Endometrial microvascular endothelial cells (primary cell): ENCODE data around the gene AFF3. TPM values are rescaled to one million over a fixed set of nuclear protein-coding genes. Genes with fewer than 3 reads are reported as not detected.

ENCODE experiments used
- in situ Hi-C: cut with HindIII; loops from 2 replicates; pipeline ENCODE4 v1.10.0; 2017; ENCODE audit warnings: low sequenced_read_pairs, low pct_unique_long_range_greater_than_20kb; ENCODE audit errors: inconsistent ontology term
- total RNA-seq: library from RNA; depleted of rRNA; stranded (reverse); fragments of >200 nt; gene quantifications from one replicate; pipeline ENCODE4 v1.2.3, GENCODE V29; 2015; ENCODE audit errors: inconsistent ontology term

Gene AFF3
- total RNA-seq, 1 donor from 2014 or later = 19.5 TPM

DNA sequence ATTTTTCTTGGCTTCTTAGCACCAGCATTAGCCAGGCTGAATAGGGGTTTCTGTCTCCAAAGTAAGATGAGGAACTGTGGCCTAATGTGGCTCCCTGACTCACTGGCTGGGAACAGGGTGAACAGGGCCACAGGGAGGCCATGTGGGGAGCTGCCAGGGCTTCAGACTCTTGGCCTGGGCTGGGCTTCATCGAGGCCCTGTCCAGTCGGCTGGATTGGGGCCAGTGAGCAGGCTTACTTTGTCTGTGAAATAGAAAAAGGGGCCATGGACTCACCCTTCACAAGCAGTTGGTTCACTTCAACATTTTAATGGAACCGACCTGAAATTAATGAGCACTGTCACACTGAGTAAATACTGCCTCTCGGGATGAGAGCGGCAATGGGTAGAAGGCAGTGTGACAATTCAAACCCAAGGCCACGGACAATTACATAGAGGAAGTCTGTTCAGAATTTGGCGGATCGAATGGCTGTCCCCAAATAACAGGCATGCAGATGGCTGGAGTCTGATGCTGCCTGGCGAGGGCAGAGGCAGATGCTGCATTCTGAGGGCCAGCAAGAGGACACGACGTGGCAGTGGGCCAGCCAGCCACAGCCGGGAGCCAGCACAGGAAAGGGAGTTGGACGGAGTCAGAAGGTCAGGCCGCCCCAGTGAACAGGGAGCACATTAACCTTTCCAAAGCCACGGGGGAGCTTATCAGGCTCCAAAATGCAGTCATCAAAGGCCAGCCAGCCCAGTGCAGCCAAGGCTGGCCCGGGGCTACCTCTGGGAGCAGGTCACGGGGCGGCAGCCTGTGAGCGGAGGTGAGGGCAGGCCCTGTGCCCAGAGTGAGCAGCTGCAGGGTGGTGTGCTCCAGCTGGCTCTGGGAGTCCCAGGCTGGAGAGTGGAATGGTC lies 506.0 kb downstream of the AFF3 start:
- in situ Hi-C loops = no loop called here

GRCh38 chr2:99635710-99636109 lies 506.7 kb downstream of the AFF3 start:
- in situ Hi-C loops = no loop called here

- in situ Hi-C loops = no loop called here
Observed at GRCh38 chr2:99634234-99634633, 508.2 kb downstream of the AFF3 start.

DNA sequence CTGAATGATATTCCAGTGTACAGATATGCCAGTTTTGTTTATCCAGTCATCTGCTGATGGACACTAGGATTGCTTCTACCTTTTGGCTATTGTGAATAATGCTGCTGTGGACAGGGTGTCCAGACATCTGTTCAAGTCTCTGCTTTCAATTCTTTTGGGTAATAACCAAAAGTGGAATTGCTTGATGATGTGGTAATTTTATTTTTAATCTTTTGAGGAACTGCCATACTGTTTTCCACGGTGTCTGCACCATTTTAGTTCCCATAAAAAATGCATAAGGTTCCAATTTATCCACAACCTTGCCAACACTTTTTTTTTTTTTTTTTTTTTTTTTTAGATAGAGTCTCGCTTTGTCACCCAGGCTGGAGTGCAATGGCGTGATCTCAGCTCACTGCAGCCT lies 510.7 kb downstream of the AFF3 start:
- in situ Hi-C loops = no loop called here

GRCh38 chr2:99629320-99629719 lies 513.1 kb downstream of the AFF3 start:
- in situ Hi-C loops = no loop called here

DNA sequence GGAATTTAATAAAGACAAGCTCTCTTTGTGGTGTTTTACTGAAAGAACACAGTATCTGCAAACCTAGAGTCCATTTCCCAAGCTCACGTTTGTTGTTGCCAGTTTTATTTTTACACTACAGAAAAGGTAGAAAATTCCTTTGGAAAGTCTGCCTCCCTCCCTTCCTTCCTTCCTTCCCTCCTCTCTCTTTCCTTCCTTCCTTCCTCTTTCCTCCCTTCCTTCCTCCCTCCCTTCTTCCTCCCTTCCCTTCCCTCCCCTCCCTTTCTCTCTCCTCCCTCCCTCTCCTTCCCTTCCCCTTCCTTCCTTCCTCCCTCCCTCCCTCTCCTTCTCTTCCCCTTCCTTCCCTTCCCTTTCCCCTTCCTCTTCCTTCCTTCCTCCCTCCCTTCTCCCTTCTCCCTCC lies 516.2 kb downstream of the AFF3 start:
- in situ Hi-C loops = no loop called here

DNA sequence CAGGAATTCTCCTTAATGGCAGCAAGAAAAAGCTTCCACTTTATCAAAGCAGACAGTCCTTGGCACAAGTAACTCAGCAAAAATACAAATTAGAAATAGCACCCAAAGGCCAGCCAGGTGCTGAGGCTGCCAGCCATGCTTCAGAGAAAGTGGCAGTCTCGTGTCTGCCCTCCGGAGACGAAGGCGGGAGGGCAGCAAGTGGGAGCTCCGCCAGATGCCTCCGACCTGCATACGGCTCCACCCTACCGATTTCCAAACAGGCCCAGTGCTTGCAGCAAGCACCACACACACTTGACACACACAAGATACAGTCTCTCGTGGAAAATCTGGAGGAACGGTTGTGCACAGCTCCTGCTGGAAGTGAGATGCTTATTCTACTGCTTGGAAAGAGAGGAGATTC lies 517.7 kb downstream of the AFF3 start:
- in situ Hi-C loops = no loop called here

DNA sequence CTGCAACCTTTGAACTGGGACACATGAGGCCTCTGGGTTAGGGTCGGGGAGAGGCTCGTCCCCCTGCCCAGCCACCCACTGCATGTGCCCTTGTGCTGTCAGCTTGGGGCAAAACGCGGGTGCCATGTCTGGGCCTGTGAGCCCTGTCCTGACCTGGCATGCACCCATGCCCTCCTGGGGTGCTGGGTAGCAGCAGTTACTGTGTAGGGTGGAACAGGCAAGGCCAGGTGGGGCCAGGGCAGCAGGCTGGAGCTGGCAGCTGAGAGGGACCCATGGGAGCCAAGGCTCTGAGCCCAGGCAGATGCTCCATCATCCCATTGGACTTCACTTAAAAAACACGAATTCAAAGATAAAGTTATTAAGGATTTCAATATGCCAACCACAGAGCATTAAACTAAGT lies 518.8 kb downstream of the AFF3 start:
- in situ Hi-C loops = no loop called here

- in situ Hi-C loops = no loop called here
Observed at GRCh38 chr2:99623035-99623434, 519.4 kb downstream of the AFF3 start.

- in situ Hi-C loops = no loop called here
Observed at GRCh38 chr2:99622534-99622933, 519.9 kb downstream of the AFF3 start.

- in situ Hi-C loops = no loop called here
Observed at GRCh38 chr2:99621774-99622173, 520.6 kb downstream of the AFF3 start.

DNA sequence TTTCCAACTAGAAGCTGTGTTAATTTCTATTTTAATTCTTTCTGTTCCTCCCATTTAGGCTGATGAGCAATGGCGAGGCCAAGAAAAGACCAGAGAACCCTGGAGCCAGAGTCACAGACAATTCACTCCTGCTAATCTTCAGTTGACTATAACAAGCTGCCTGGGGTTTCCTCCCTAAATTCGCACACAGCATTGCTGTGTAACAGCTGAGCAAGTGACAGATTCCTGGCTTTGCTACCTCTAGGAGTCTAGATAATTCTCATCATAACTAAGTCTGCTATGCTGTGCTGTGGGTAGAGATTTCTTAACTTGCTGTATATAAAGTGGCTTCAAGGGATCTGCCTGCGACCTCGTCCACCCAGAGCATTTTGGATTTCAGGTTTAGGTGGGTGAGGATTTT lies 521.3 kb downstream of the AFF3 start:
- in situ Hi-C loops = no loop called here

DNA sequence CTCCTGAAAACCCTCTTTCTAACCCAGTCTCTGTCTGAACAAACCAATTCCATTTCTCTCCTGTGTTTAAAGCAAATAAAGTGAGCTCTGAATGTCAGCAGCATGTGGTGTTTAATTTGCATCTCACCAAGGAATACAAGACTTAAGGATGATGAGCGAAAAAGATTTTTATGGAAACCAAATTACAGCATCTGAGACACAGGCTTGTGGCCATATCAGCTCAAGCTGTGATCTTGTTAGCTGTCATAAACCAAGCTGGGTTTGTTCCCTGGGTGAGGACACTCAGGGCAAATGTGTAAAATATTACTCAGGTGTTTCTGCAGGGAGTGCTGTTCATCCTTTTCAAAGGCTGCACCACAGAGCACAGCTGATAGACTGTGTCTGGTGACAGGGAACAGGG lies 523.2 kb downstream of the AFF3 start:
- in situ Hi-C loops = no loop called here

DNA sequence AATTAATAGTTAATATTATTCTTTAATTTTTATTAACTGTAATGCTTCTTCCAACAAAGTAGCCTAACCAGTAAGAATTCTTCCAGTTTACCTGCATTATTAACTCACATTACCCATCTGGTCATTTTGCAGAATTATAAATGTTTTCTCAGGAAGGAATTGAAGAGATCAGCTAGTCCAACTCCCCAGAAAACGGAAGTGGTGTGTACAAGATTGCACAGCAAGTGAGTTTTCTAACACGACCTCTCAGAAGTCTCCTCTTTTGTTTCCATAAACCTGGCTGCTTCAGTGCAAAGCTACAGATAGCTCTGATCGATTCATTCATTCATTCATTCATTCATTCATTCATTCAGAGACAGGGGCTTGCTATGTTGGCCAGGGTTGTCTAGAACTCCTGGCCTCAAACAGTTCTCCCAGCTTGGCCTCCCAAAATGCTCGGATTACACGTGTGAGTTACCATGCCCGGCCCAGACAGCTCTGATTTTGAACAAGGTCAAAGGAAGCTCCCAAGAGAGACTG lies 523.8 kb downstream of the AFF3 start:
- in situ Hi-C loops = no loop called here

GRCh38 chr2:99617811-99618210 lies 524.6 kb downstream of the AFF3 start:
- in situ Hi-C loops = no loop called here

DNA sequence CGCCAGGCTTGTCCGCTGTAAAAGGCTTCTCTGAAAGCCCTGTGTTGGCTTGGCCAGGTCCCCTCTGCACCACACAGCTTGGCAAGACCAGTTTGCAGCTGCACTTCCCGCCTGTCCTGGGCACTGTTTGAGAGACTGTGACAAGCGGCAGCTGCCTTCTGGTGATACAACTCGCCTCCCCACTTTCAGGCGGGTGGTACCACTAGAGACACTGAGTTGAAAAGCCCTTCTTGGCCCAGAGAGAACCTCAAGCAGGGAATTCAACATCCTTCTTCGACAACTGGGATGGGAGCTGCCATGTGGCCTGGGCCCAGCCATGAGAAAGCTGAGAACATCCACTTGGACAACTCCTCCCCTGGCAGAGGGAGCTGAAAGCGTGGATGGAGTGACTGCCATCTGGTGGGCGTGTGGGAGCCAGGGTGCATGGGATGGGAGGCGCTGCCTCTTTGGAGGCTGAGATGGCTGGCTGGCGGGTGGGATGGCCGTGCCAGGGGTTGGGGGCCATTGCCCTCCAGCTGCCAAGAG lies 527.1 kb downstream of the AFF3 start:
- in situ Hi-C loops = no loop called here

DNA sequence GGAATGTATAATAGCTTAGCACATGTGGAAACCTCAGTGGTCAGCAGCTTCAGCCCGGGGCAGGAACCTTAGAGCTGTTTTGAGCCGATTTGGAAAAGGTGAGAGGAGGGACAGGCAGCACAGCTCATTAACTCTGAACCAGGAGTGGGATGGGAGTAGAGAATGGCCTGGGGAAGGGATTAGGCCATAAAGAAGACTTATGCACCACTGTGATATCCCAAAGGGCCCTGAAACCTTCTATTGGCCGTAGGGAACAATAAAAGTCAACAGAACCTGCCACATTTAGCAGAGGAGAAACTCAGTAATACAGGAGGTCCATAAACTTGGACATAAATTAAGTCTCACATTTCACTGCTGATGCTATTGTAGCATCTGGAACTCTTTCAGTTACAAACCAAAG lies 528.4 kb downstream of the AFF3 start:
- in situ Hi-C loops = no loop called here

- in situ Hi-C loops = no loop called here
Observed at GRCh38 chr2:99611786-99612185, 530.6 kb downstream of the AFF3 start.

DNA sequence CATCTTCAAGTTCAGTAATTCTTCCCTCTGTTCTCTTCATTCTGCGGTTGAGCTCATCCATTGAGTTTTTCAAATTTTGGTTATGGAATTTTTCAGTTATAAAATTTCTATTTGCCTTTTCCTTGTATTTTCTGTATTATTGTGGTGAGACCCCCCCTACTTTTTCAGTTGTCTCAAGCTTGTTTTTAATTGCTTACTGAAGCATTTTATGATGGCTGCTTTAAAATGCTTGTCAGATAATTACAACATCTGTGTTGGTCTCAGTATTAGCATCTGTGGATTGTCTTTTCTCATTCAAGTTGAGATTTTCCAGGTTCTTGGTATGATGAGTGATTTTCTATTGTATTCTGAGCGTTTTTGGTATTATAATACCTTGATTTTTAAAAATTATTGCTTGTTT lies 531.4 kb downstream of the AFF3 start:
- in situ Hi-C loops = no loop called here

DNA sequence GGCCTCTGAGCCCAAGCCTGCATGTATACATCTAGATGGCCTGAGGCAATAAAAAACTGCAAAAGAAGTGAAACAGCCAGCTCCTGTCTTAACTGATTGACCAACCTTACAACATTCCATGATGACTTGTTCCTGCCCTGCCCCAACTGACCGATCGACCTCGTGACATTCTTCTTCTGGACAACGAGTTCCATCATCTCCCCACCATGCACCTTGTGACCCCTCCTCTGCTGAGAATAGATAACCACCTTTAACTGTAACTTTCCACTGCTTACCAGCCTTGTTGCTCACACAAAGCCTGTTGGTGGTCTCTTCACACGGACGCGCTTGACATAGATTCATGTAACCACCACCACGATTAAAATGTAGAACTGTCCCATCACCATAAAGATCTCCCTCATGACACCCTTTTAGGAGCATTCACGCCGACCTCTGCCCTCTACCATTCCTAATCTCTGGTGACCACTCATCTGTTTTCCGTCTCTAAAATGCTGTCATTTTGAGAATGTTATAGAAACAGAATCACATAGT lies 532.5 kb downstream of the AFF3 start:
- in situ Hi-C loops = no loop called here
